GM19467 (cell line): Measurements from ENCODE around the gene LEF1.
"Not testable (repeated sequence)": the region's sequence is repeated elsewhere in the genome, so short reads cannot be mapped to it uniquely, and the experiment has no call there.

Source experiments
- ATAC-seq: cut with Tn5 transposase; IDR thresholded peaks from one replicate; pipeline ENCODE4 v1.9.1; 2021; ENCODE audit warnings: mild to moderate bottlenecking, moderate library complexity; ENCODE audit not compliant: unreplicated experiment

LEF1 gene

DNA sequence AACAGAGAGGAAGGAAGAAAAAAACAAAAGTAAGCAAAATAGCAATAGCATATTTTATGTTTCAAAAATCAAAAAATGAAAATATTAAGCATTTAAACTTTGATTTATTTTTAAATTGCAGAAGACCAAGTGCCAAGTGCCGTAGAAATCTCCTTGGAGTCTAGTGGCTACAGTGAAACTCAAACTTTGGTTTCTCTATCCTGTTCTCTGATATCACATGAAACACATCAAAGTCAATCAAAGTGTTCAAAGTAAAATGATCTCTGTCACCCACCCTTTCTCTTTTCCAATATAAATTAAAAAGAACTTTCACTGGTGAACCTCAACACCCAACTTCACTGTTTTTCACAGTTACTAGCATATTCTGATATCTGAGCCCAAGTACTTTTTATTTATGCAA lies 98.0 kb downstream of the LEF1 start:
- ATAC-seq, result no peak

DNA sequence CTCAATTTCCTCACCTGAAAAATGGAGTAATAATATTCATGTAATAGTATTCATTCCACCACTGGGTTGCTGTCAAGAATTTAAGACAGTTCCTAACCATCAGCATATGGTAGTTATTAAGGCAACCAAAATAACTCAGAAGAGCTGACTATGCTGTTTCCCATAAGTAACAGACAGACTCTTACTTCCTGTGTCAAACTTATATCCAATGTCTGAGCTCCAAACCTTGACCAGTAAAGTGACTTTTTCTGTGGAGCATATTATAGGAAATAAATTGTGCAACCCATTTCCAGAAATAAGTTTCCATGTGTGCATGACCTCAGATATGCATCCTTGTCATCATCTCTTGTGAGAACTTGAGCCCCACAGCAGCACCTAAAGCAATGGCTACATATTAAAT lies 100.3 kb downstream of the LEF1 start:
- no peak for ATAC-seq

DNA sequence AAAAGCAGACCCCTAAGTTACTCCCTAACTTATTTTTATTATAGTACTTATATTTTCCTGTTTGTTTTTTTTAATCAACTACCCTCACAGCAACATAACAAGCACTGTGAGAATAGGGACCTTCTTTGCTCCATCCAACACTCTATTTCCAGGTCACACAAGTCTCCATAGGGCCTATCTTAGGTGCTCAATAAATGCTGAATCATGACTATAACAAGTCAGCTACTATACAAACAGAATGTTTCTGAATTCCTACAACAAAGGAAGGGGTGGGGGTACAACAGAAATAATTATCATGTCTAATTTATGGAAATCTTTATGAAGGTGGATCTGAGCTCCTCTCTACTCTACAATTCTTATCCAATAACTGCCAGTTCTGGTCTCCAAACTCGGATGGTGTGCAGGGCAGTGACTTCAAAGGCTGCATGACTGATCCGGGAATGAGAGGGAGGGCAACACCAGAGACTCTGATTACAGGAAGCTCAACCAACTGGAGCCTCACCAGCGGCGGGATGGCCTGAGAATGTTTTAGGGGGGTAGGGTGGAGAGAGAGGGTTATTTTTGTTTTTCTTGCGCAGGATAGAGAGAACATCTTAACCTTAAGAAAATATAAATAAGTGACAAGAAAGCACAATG lies 107.9 kb downstream of the LEF1 start:
- no peak for ATAC-seq

GRCh38 chr4:108060164-108060563 lies 108.6 kb downstream of the LEF1 start:
- ATAC-seq, result no peak

- no peak for ATAC-seq
Measured at GRCh38 chr4:108058685-108059440, 109.9 kb downstream of the LEF1 start.

- ATAC-seq, result no peak
Measured at GRCh38 chr4:108056418-108056817, 112.3 kb downstream of the LEF1 start.

DNA sequence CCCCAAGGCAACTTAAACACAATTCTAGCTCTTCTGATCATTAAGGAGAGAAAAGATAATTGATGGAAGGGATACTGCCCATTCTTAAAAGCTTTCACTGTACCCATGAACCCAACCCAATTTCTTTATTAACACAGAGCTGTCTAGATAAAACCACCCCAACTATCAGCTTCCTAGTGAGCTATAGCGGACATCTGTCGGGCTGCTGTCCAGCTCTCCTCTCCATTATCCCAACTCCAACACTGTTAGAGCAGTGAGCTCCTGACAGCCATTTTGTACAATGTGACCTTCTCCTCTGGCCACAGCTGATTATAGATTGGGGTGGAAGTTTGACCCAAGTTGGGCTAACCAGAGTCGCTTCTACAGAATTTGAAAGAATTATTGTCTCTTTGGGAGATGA lies 112.9 kb downstream of the LEF1 start:
- no peak for ATAC-seq

- ATAC-seq, result no peak
Measured at GRCh38 chr4:108054025-108054638, 114.6 kb downstream of the LEF1 start.

- peak; percentile 84 for ATAC-seq
Measured at GRCh38 chr4:108053251-108053711, 115.5 kb downstream of the LEF1 start.

DNA sequence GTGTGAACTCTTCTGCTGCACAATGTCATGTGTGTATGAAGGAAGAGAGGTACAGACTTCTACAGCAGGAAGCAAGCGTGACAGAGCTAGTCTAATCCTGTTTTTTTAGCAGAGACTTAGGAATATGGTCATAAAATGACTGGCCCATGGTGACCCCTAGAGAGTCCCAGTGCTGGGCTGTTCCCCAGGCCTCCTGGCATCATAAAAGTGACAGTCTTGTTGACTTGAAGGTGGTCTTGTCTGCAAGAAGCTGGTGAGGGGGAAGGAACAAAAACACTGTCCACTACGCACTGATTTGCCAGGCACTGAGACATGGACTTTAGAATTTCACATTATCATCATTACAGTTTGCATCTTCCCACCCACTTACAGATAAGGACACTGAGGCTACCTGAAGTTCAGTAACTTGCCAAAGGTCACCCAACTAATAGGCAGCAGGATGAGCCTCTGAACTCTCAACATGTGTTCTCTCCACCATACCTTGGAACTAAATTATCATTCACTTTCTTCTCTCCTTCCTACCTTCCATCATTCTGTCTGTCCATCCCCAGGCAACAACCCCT lies 116.1 kb downstream of the LEF1 start:
- ATAC-seq, result no peak

DNA sequence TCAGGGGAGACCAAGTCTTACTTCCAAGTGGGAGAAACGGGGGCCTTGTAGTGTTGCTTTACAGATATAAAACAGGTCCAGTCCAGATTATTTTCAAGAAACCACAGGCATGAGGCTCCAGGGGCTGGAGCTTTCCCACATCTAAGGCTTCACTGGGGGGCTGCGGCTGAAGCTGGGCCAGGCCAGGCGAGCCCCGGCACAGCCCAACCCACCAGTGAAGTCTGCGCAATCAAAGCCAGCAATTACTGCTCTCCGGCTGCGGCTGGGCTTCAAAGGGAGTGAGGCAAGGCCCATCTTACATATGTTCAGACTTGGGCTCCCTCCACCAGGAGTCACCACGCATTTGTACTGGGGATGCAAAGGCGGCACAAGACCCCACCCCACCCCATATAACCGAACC lies 117.4 kb downstream of the LEF1 start:
- ATAC-seq, result no peak

- ATAC-seq, result not testable (repeated sequence)
Measured at GRCh38 chr4:108050166-108051111, 118.3 kb downstream of the LEF1 start.

- ATAC-seq, result no peak
Measured at GRCh38 chr4:108049406-108049805, 119.3 kb downstream of the LEF1 start.

- no peak for ATAC-seq
Measured at GRCh38 chr4:108048997-108049396, 119.7 kb downstream of the LEF1 start.

DNA sequence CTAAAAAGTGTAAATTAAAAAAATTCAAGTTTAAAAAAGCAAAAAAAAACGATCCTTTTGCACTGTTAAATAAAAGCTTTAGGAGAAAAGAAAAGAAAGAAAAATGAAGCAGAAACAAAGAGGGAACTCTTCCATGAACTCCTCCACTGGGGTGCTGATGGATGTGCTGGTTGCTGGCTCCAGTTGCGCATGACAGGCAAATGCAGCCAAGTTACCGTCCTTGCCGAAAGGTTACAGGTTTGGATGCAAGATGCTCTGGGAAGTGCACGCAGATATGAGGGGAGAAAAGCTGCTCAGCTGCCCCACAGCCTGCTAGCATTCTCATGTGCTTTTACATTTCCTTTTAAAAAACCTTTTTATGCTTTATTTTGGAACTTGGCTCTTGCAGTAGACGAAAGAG lies 120.6 kb downstream of the LEF1 start:
- ATAC-seq, result no peak

- no peak for ATAC-seq
Measured at GRCh38 chr4:108047199-108047598, 121.5 kb downstream of the LEF1 start.

- no peak for ATAC-seq
Measured at GRCh38 chr4:108045687-108046024, 123.1 kb downstream of the LEF1 start.

DNA sequence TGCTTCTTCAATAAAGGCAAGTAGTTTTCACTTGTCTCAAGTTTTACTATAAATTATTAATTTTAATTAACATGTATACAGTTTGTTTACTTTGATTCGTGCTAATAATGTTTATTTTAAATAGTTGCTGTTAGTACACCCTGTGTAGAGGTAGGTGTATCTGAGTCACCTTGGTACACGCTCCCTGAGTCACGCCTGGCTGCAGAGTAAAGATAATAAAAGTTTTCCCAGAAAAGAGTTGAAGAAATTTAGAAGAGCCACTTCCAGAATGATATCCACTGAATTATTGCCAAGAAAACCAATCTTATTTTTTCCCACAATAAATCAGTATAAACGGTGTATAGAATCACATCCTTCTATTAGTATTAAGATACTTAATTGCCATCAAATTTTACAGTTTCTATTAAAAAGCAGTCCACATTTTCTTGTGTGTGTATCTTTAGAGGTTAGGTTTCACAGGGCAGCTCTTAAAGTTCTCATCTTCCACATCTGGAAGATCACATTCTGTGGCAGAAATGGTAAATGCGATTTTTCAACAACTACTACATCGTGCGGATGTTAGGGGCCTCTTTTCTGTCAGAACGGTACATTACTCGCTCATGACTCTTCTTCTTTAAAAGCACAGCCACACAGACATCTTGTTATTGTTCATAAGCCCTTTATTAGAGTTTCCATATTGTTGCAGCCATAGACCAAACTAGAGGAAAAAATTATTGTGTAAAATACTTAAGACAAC lies 123.6 kb downstream of the LEF1 start:
- no peak for ATAC-seq

- no peak for ATAC-seq
Measured at GRCh38 chr4:108043526-108043925, 125.2 kb downstream of the LEF1 start.

DNA sequence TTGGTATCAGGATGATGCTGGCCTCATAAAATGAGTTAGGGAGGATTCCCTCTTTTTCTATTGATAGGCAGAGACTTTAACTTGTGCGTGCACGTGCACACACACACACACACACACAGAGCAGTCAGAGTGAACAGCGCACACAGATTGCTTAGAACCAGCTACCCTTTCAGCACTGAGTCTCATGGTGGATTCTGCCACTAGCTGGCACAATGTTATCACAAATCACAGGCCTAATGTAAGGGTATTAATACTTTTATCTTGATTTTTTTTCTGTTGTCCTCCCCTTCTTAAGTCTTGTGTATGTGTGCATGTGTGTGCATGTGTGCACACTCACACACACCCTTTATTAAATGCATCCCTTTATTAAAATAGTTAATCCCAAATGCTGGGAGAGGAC lies 125.8 kb downstream of the LEF1 start:
- ATAC-seq, result no peak
